ENCODE results near the gene DSC3. TPM values are rescaled to one million over a fixed set of nuclear protein-coding genes. Genes with fewer than 3 reads are reported as not detected.
A peak's percentile ranks its signal among the peaks of the same experiment; 100 is the strongest.

DSC3 gene
- total RNA-seq, 1 donor, result under 0.01 TPM

GRCh38 chr18:31044926-31045325, 2.4 kb upstream of the DSC3 start:
- Histone ChIP-seq H2AFZ (ENCODE audit: low read length) (no peak overlapping the region), H3K4me3 (ENCODE audit: insufficient read depth, low read length) (no peak overlapping the region), H3K4me2 (ENCODE audit: insufficient read depth, low read length) (no peak overlapping the region), H3K4me1 (ENCODE audit: insufficient read depth, low read length) (no peaks in the 10 kb centered on the region), H3K79me2 (ENCODE audit: insufficient read depth, low read length) (no peaks in the 10 kb centered on the region), H3K9me3 (ENCODE audit: low read depth, low read length) (no peaks in the 10 kb centered on the region), H3K27ac (ENCODE audit: low read depth, low read length) (no peak overlapping the region), H4K20me1 (ENCODE audit: insufficient read depth, low read length) (no peaks in the 10 kb centered on the region), H3K27me3 (ENCODE audit: insufficient read depth, low read length) (peaks cover 30% of the 10 kb centered on the region), H3K36me3 (ENCODE audit: insufficient read depth, low read length) (no peaks in the 10 kb centered on the region)
- DNase-seq (ENCODE audit: insufficient read length, low spot score, missing footprints), result no peak
- no peak for TF ChIP-seq CTCF (IDR thresholded peaks at IDR 0.05; ENCODE audit: extremely low read depth, low read depth, low read length)

- peak; percentile 77 for DNase-seq (ENCODE audit: insufficient read length, low spot score, missing footprints)
- Histone ChIP-seq H3K4me1 (ENCODE audit: insufficient read depth, low read length) (no peaks in the 10 kb centered on the region), H3K27me3 (ENCODE audit: insufficient read depth, low read length) (peaks cover 30% of the 10 kb centered on the region), H3K9me3 (ENCODE audit: low read depth, low read length) (no peaks in the 10 kb centered on the region), H3K4me2 (ENCODE audit: insufficient read depth, low read length) (no peak overlapping the region), H2AFZ (ENCODE audit: low read length) (no peak overlapping the region), H3K36me3 (ENCODE audit: insufficient read depth, low read length) (no peaks in the 10 kb centered on the region), H3K79me2 (ENCODE audit: insufficient read depth, low read length) (no peaks in the 10 kb centered on the region), H3K27ac (ENCODE audit: low read depth, low read length) (no peak overlapping the region), H4K20me1 (ENCODE audit: insufficient read depth, low read length) (no peaks in the 10 kb centered on the region), H3K4me3 (ENCODE audit: insufficient read depth, low read length) (no peak overlapping the region)
- no peak for TF ChIP-seq CTCF (IDR thresholded peaks at IDR 0.05; ENCODE audit: extremely low read depth, low read depth, low read length)
These were observed 1.2 kb upstream of the DSC3 start for GRCh38 chr18:31043709-31044108.

- Histone ChIP-seq H3K4me3 (ENCODE audit: insufficient read depth, low read length) (no peak overlapping the region), H3K4me2 (ENCODE audit: insufficient read depth, low read length) (peak overlapping the region; percentile 11)
These were observed 497 bp downstream of the DSC3 start for GRCh38 chr18:31042084-31042405.

More at GRCh38 chr18:31042084-31042405, 497 bp downstream of the DSC3 start:
- H3K9me3 ChIP-seq (ENCODE audit: low read depth, low read length), result no peaks in the 10 kb centered on the region
- H4K20me1 ChIP-seq (ENCODE audit: insufficient read depth, low read length), result no peaks in the 10 kb centered on the region
- H3K27ac ChIP-seq (ENCODE audit: low read depth, low read length), result no peak overlapping the region
- H3K27me3 ChIP-seq (ENCODE audit: insufficient read depth, low read length), result peaks cover 30% of the 10 kb centered on the region
- no peaks in the 10 kb centered on the region for H3K79me2 ChIP-seq (ENCODE audit: insufficient read depth, low read length)
- no peaks in the 10 kb centered on the region for H3K36me3 ChIP-seq (ENCODE audit: insufficient read depth, low read length)
- no peaks in the 10 kb centered on the region for H3K4me1 ChIP-seq (ENCODE audit: insufficient read depth, low read length)
- TF ChIP-seq CTCF (IDR thresholded peaks at IDR 0.05; ENCODE audit: extremely low read depth, low read depth, low read length), result no peak
- peak; percentile 21 for DNase-seq (ENCODE audit: insufficient read length, low spot score, missing footprints)
- H2AFZ ChIP-seq (ENCODE audit: low read length), result no peak overlapping the region

Measured in osteoblast (primary cell).